DND-41 (cell line): Measurements from ENCODE around the gene CLN6.

Experiments used
- ATAC-seq: fragments of 200-7000 bp; cut with Tn5 transposase; 3 replicates; pipeline ENCODE4 v1.9.1; 2021; ENCODE audit warnings: low read depth; ENCODE audit not compliant: insufficient read depth
- DNase-seq: peaks from one replicate; pipeline ENCODE4 v3.0.0-alpha.2; 2020
- H2AFZ ChIP-seq: 2 replicates; pipeline ENCODE4 v1.6.0; 2012; ENCODE audit warnings: low read depth, low read length
- H3K27ac ChIP-seq: 2 replicates; pipeline ENCODE4 v1.5.1; 2012; ENCODE audit warnings: low read length, inconsistent platforms
- H3K27me3 ChIP-seq: fragments of 200-600 bp; sonication (generic); 2 replicates; pipeline ENCODE4 v1.6.0; 2012; ENCODE audit warnings: low read length, mild to moderate bottlenecking, inconsistent platforms; ENCODE audit not compliant: insufficient read depth, poor library complexity
- H3K36me3 ChIP-seq: 2 replicates; pipeline ENCODE4 v1.5.1; 2012; ENCODE audit warnings: low read length, inconsistent platforms; ENCODE audit not compliant: insufficient read depth
- H3K4me1 ChIP-seq: 2 replicates; pipeline ENCODE4 v1.5.1; 2012; ENCODE audit warnings: mild to moderate bottlenecking, low read length; ENCODE audit not compliant: insufficient read depth
- H3K4me2 ChIP-seq: 2 replicates; pipeline ENCODE4 v1.6.0; 2012; ENCODE audit warnings: mild to moderate bottlenecking, moderate library complexity, low read length, inconsistent platforms; ENCODE audit not compliant: insufficient read depth
- H3K4me3 ChIP-seq, 2 experiments: fragments of 200-600 bp in 1 of 2; shearing (Covaris generic) in 1 of 2; 2 replicates each; pipeline ENCODE4 v1.5.1; 2012 to 2016; ENCODE audit warnings: inconsistent platforms in 2 of 2, low read length in 2 of 2, mild to moderate bottlenecking in 2 of 2, low read depth in 1 of 2, moderate library complexity in 1 of 2
- H3K79me2 ChIP-seq: 2 replicates; pipeline ENCODE4 v1.6.0; 2012; ENCODE audit warnings: low read length, inconsistent platforms; ENCODE audit not compliant: insufficient read depth
- H3K9ac ChIP-seq: 2 replicates; pipeline ENCODE4 v1.6.0; 2012; ENCODE audit warnings: low read depth, mild to moderate bottlenecking, inconsistent platforms, low read length, moderate library complexity
- H3K9me3 ChIP-seq: 2 replicates; pipeline ENCODE4 v1.5.1; 2012; ENCODE audit warnings: low read length, moderate library complexity, mild to moderate bottlenecking, inconsistent platforms; ENCODE audit not compliant: insufficient read depth, severe bottlenecking
- H4K20me1 ChIP-seq: 2 replicates; pipeline ENCODE4 v1.6.0; 2012; ENCODE audit warnings: low read length; ENCODE audit not compliant: insufficient read depth
- EZH2 ChIP-seq: IDR thresholded peaks from 3 replicates; pipeline ENCODE4 v1.6.1; 2012; ENCODE audit warnings: borderline replicate concordance, low read depth, mild to moderate bottlenecking, moderate library complexity, low read length, inconsistent platforms; ENCODE audit not compliant: severe bottlenecking
- TF ChIP-seq, protein P1 (sequence below): IDR thresholded peaks from 2 replicates; pipeline ENCODE4 v1.5.1; 2012; ENCODE audit warnings: borderline replicate concordance, low read length, moderate library complexity, mild to moderate bottlenecking; ENCODE audit not compliant: poor library complexity, severe bottlenecking; ENCODE audit errors: extremely low read depth

Gene CLN6

DNA sequence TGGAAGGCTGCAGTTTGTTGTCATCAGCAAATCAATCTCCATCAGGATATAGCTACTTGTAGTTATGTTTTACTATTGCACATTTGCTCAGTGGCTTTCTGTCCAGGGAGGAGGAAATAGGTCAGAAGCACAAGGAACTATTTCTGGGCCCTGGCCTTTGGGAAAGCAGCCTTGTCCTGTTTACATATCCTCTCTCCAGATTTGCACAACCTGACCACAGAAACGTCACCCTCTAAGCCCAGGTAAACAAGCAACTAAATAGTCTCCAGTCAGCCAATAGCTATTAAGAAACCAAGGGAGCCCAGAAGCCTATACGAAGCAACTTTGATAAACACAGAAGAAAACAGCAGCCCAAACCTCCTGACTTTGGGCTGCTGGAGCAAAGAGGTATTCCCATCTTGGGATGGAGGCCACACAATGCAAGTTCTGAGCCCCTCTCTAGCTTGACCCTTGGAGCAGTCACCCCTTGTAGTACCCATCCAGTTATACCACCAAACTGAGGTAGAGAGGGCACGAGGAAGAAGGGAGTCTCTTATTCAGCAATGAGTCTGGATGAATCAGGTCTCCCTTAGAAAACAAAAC is 45.7 kb upstream of the CLN6 start:
- Histone ChIP-seq H3K27ac (no peak overlapping the region), H3K9ac (no peak overlapping the region)
- DNase-seq = no peak

DNA sequence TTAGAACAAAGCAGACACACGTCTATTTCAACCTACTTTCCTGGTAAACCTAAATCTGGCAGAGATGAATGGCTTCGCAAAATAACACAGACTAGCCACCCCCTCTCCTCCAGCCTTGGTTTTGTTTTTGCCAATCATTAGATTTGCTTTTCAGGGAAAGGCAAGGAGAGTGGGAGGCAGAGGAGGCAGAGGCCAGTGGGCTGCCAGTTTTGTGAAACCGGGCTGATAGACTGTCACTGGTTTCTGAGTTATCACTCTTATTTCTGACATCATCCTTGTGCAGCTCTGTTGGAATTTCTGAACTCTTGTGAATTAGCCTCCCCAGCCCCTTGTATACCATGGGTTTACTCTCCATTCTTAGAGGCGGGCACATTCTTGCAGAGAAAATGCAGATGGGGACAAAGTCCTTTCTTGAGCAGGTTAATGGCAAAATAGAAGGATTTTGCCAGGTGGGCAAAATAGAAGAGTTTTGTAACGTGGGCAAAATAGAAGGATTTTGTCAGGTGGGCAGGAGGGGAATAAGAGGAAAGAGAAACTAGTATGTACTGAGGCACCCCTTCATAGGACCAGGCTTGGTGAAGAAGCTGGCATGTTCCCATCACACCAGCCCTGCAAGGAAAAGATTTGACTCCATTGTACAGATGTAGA is 44.8 kb upstream of the CLN6 start:
- Histone ChIP-seq H3K4me3 (no peak overlapping the region), H3K4me1 (peaks cover 21% of the 10 kb centered on the region), H3K9me3 (no peaks in the 10 kb centered on the region), H3K79me2 (peaks cover 17% of the 10 kb centered on the region), H3K27me3 (no peaks in the 10 kb centered on the region), H3K9ac (no peak overlapping the region), H2AFZ (no peak overlapping the region), H3K36me3 (peaks cover 6% of the 10 kb centered on the region; the same call in 1 of the 2 replicates), H3K4me2 (no peak overlapping the region), H4K20me1 (peaks cover 11% of the 10 kb centered on the region), H3K27ac (no peak overlapping the region)
- no peak for ATAC-seq
- DNase-seq = no peak
- TF ChIP-seq, protein P1, sequence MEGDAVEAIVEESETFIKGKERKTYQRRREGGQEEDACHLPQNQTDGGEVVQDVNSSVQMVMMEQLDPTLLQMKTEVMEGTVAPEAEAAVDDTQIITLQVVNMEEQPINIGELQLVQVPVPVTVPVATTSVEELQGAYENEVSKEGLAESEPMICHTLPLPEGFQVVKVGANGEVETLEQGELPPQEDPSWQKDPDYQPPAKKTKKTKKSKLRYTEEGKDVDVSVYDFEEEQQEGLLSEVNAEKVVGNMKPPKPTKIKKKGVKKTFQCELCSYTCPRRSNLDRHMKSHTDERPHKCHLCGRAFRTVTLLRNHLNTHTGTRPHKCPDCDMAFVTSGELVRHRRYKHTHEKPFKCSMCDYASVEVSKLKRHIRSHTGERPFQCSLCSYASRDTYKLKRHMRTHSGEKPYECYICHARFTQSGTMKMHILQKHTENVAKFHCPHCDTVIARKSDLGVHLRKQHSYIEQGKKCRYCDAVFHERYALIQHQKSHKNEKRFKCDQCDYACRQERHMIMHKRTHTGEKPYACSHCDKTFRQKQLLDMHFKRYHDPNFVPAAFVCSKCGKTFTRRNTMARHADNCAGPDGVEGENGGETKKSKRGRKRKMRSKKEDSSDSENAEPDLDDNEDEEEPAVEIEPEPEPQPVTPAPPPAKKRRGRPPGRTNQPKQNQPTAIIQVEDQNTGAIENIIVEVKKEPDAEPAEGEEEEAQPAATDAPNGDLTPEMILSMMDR = no peak
- TF ChIP-seq EZH2 = no peak

More for the DNA sequence above, 45.7 kb upstream of the CLN6 start:
- H3K36me3 ChIP-seq = peaks cover 12% of the 10 kb centered on the region
- H3K4me2 ChIP-seq = no peak overlapping the region
- no peaks in the 10 kb centered on the region for H3K27me3 ChIP-seq
- no peaks in the 10 kb centered on the region for H3K9me3 ChIP-seq
- ATAC-seq = no peak
- TF ChIP-seq EZH2 = no peak
- TF ChIP-seq, protein P1 = no peak
- H4K20me1 ChIP-seq = peaks cover 19% of the 10 kb centered on the region
- H3K79me2 ChIP-seq = peaks cover 26% of the 10 kb centered on the region
- H3K4me1 ChIP-seq = peaks cover 30% of the 10 kb centered on the region
- H2AFZ ChIP-seq = no peak overlapping the region
- H3K4me3 ChIP-seq = no peak overlapping the region

DNA sequence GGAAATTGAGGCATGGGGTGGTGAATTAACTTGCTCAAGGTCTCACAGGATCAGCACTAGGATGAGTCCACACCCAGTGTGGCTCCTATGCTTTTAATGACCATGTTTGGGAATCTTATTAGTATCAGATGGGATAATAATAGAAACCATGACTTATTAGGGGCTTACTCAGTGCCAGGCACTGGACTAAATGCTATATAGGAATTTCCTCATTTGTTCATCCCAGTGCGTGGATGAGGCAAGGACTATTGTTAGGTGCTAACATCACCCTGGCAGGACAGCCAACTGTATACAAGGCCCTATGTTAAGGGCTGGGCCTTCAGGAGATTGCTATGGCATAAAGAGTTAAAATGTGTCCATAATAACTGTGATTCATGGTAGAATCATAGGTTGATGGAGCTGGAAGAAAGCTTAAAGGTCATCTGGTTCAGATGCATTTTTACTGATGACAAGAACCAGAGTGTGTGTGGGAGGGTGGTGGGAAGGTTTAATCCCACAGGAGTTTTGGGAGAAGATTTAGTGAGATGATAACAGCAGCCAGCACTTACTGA is 43.3 kb upstream of the CLN6 start:
- H3K36me3 ChIP-seq = no peaks in the 10 kb centered on the region
- ATAC-seq (no peak), DNase-seq (no peak)
- no peaks in the 10 kb centered on the region for H4K20me1 ChIP-seq
- no peak overlapping the region for H2AFZ ChIP-seq
- peaks cover 2% of the 10 kb centered on the region for H3K27me3 ChIP-seq
- no peak overlapping the region for H3K4me3 ChIP-seq
- peaks cover 1% of the 10 kb centered on the region for H3K79me2 ChIP-seq
- no peak overlapping the region for H3K4me2 ChIP-seq
- TF ChIP-seq, protein P1 = no peak
- no peak for TF ChIP-seq EZH2
- no peak overlapping the region for H3K9ac ChIP-seq
- H3K9me3 ChIP-seq = no peaks in the 10 kb centered on the region
- H3K4me1 ChIP-seq = peaks cover 13% of the 10 kb centered on the region
- H3K27ac ChIP-seq = no peak overlapping the region
